Activated B cell treated with CpG ODN at 0.5 μM for 24 hours (primary cell): ENCODE results near the gene AAGAB. TPM values are rescaled to one million over a fixed set of nuclear protein-coding genes. Genes with fewer than 3 reads are reported as not detected.
"Not testable (repeated sequence)": the region's sequence is repeated elsewhere in the genome, so short reads cannot be mapped to it uniquely, and the experiment has no call there.

ENCODE experiments used
- ATAC-seq: fragments of 200-7000 bp; cut with Tn5 transposase; one replicate; pipeline ENCODE4 v1.10.0; 2021; ENCODE audit warnings: low read depth, mild to moderate bottlenecking, moderate library complexity
- CTCF ChIA-PET: fragments of 350-600 bp; sonication (Branson Sonifier 250); formaldehyde crosslinking; loops from one replicate; lab custom pipeline; 2021; ENCODE audit warnings: antibody characterized with exemption; lab: Charles Lee
- POLR2A ChIA-PET: fragments of 350-600 bp; sonication (Branson Sonifier 250); formaldehyde crosslinking; loops from one replicate; lab custom pipeline; 2021; ENCODE audit warnings: antibody characterized with exemption; lab: Charles Lee
- DNase-seq: peaks from one replicate; pipeline ENCODE4 v3.0.0; 2022
- H3K27ac Mint-ChIP-seq: one replicate; pipeline ENCODE4 v1.8.0; 2020; ENCODE audit warnings: mixed read lengths
- H3K27me3 Mint-ChIP-seq: one replicate; pipeline ENCODE4 v1.8.0; 2021; ENCODE audit warnings: mixed read lengths
- H3K36me3 Mint-ChIP-seq: one replicate; pipeline ENCODE4 v1.8.0; 2021; ENCODE audit warnings: low read depth, mixed read lengths
- H3K4me1 Mint-ChIP-seq: one replicate; pipeline ENCODE4 v1.8.0; 2021; ENCODE audit warnings: mixed read lengths
- H3K4me3 Mint-ChIP-seq: one replicate; pipeline ENCODE4 v1.8.0; 2020; ENCODE audit warnings: mild to moderate bottlenecking, mixed read lengths
- H3K9me3 Mint-ChIP-seq: one replicate; pipeline ENCODE4 v1.8.0; 2020; ENCODE audit warnings: mixed read lengths
- intact Hi-C: fragments of 100-400 bp; cut with micrococcal nuclease; formaldehyde crosslinking; loops from one replicate; pipeline ENCODE4 v1.15.1; 2024
- total RNA-seq: library from RNA; stranded (reverse); gene quantifications from 2 replicates; pipeline ENCODE4 v1.2.3, GENCODE V29; 2022
- TF ChIP-seq, protein P1 (sequence below): fragments of 200-600 bp; IDR thresholded peaks from one replicate; pipeline ENCODE4 v1.8.0; 2022; ENCODE audit warnings: antibody characterized with exemption, mild to moderate bottlenecking

AAGAB gene
- total RNA-seq, 1 donor from 2014 or later, result 48.5 TPM

- Mint-ChIP-seq H3K27me3 (no peaks in the 10 kb centered on the region), H3K9me3 (no peaks in the 10 kb centered on the region), H3K4me1 (peaks cover 26% of the 10 kb centered on the region), H3K27ac (no peak overlapping the region), H3K36me3 (peaks cover 14% of the 10 kb centered on the region), H3K4me3 (peak overlapping the region; percentile 99)
- ChIA-PET POLR2A (interaction anchor here (0.7 to 1.9 kb wide), 3 partner anchors 13 to 186 kb away, joined by 4 to 18 read pairs (median 5); no protein-coding TSS in a partner anchor), CTCF (no interaction called here)
- no peak for DNase-seq
- intact Hi-C loops, result loop anchor here (10.0 kb wide), 1 partner anchor 748 kb away; the partner anchor contains the start of genes RPL4 and ZWILCH
- TF ChIP-seq, protein P1, sequence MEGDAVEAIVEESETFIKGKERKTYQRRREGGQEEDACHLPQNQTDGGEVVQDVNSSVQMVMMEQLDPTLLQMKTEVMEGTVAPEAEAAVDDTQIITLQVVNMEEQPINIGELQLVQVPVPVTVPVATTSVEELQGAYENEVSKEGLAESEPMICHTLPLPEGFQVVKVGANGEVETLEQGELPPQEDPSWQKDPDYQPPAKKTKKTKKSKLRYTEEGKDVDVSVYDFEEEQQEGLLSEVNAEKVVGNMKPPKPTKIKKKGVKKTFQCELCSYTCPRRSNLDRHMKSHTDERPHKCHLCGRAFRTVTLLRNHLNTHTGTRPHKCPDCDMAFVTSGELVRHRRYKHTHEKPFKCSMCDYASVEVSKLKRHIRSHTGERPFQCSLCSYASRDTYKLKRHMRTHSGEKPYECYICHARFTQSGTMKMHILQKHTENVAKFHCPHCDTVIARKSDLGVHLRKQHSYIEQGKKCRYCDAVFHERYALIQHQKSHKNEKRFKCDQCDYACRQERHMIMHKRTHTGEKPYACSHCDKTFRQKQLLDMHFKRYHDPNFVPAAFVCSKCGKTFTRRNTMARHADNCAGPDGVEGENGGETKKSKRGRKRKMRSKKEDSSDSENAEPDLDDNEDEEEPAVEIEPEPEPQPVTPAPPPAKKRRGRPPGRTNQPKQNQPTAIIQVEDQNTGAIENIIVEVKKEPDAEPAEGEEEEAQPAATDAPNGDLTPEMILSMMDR, result no peak
- no peak for ATAC-seq
Observed at GRCh38 chr15:67253101-67253500, 1.4 kb downstream of the AAGAB start.

DNA sequence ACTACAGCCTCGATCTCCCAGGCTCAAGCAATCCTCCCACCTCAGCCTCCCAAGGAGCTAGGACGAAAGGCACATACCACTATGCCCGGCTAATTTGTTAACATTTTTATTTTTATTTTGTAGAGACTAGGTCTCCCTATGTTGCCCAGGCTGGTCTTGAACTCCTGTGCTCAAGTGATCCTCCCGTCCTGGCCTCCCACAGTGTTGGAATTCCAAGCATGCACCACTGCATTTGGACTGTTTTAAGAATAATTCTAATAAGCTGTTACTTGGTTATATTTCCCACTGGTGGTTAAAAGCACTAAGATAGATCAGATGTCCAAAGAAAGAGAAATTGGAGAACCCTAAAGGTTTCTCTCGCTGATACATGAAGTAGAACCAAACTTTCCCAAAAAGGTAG is 3.1 kb downstream of the AAGAB start:
- intact Hi-C loops, result loop anchor here (10.0 kb wide), 1 partner anchor 747 kb away; the partner anchor contains the start of genes RPL4 and ZWILCH
- POLR2A ChIA-PET, result no interaction called here
- TF ChIP-seq, protein P1, result no peak
- H3K27me3 Mint-ChIP-seq, result no peaks in the 10 kb centered on the region
- no peak overlapping the region for H3K27ac Mint-ChIP-seq
- H3K36me3 Mint-ChIP-seq, result peaks cover 29% of the 10 kb centered on the region
- CTCF ChIA-PET, result no interaction called here
- peaks cover 26% of the 10 kb centered on the region for H3K4me1 Mint-ChIP-seq
- peaks cover 8% of the 10 kb centered on the region for H3K9me3 Mint-ChIP-seq
- H3K4me3 Mint-ChIP-seq, result no peak overlapping the region
- DNase-seq, result no peak
- no peak for ATAC-seq

DNA sequence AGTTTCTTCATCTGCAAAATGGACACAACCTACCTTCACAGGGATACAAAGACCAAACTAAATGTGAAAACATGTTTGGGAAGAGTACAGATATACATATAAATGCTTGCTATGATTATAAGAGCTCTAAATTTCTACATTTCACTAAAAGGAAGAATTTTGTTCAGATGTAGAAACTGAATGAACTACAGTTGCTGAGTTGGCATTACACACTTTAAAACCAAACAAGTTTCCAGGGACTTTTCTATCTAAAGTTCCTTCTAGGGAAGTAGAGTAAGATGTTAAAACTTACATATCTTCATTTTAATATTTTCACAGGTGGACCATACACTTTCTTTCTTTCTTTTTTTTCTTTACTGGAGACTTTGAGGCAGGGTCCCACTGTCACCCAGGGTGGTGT is 4.6 kb downstream of the AAGAB start:
- no peak for DNase-seq
- ChIA-PET CTCF (no interaction called here), POLR2A (no interaction called here)
- Mint-ChIP-seq H3K27me3 (no peaks in the 10 kb centered on the region), H3K4me1 (peaks cover 20% of the 10 kb centered on the region), H3K36me3 (peaks cover 40% of the 10 kb centered on the region), H3K27ac (no peak overlapping the region), H3K9me3 (peaks cover 8% of the 10 kb centered on the region), H3K4me3 (no peak overlapping the region)
- intact Hi-C loops, result loop anchor here (10.0 kb wide), 1 partner anchor 745 kb away; the partner anchor contains the start of genes RPL4 and ZWILCH
- no peak for ATAC-seq
- TF ChIP-seq, protein P1, result no peak

- ATAC-seq (no peak), DNase-seq (no peak)
- Mint-ChIP-seq H3K36me3 (peaks cover 36% of the 10 kb centered on the region), H3K27ac (no peak overlapping the region), H3K4me1 (peaks cover 18% of the 10 kb centered on the region), H3K27me3 (no peaks in the 10 kb centered on the region), H3K9me3 (peaks cover 8% of the 10 kb centered on the region), H3K4me3 (no peak overlapping the region)
- ChIA-PET POLR2A (interaction anchor here (0.7 kb wide), 1 partner anchor 782 kb away, joined by 4 read pairs; no protein-coding TSS in a partner anchor), CTCF (no interaction called here)
- intact Hi-C loops, result no loop called here
- TF ChIP-seq, protein P1, result no peak
Observed at GRCh38 chr15:67248011-67248505, 6.4 kb downstream of the AAGAB start.

DNA sequence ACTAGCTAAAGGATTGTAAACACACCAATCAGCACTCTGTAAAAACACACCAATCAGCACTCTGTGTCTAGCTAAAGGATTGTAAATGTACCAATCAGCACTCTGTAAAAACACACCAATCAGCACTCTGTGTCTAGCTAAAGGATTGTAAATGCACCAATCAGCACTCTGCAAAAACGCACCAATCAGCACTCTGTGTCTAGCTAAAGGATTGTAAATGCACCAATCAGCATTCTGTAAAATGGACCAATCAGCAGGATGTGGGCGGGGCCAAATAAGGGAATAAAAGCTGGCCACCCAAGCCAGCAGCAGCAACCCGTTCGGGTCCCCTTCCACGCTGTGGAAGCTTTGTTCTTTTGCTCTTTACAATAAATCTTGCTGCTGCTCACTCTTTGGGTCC is 7.9 kb downstream of the AAGAB start:
- ATAC-seq, DNase-seq, CTCF ChIA-PET, H3K27me3 Mint-ChIP-seq, H3K9me3 Mint-ChIP-seq, intact Hi-C loops, H3K27ac Mint-ChIP-seq, H3K4me3 Mint-ChIP-seq: not testable (repeated sequence)
- H3K36me3 Mint-ChIP-seq, result peaks cover 36% of the 10 kb centered on the region
- POLR2A ChIA-PET, result interaction anchor here (0.8 kb wide), 1 partner anchor 183 kb away, joined by 6 read pairs; no protein-coding TSS in a partner anchor
- peaks cover 24% of the 10 kb centered on the region for H3K4me1 Mint-ChIP-seq
